Stomach (tissue), 4 donors: ENCODE measurements around the gene GRIK2.

Source experiments
- CTCF ChIP-seq, 7 experiments: fragments of 450-650 bp in 4 of 7; fragments of 200-600 bp in 3 of 7; sonication (generic) in 3 of 7; IDR thresholded peaks; one replicate each; pipeline ENCODE4 v1.5.1; 2016 to 2019; ENCODE audit warnings: antibody characterized with exemption in 7 of 7, control low read depth in 2 of 7, mild to moderate bottlenecking in 1 of 7
- EP300 ChIP-seq: sonication (generic); formaldehyde crosslinking; IDR thresholded peaks from one replicate; pipeline ENCODE4 v1.6.1; 2017; ENCODE audit warnings: antibody characterized with exemption
- POLR2A ChIP-seq, 4 donors: fragments of 450-650 bp; IDR thresholded peaks; one replicate each; pipeline ENCODE4 v1.6.1; 2016; ENCODE audit warnings: antibody characterized with exemption in 4 of 4, control low read depth in 2 of 4, mild to moderate bottlenecking in 1 of 4, moderate library complexity in 1 of 4

- TF ChIP-seq POLR2A (IDR thresholded peaks at IDR 0.05) (no peak), EP300 (no peak), CTCF (IDR thresholded peaks at IDR 0.05) (no peak)
These were observed 494.0 kb downstream of the GRIK2 start for GRCh38 chr6:101887532-101887931.
